Measurements from ENCODE around the gene C16orf96.

GRCh38 chr16:4533490-4533889 is 22.6 kb upstream of the C16orf96 start:
- TF ChIP-seq POLR2A (IDR thresholded peaks at IDR 0.05; ENCODE audit: low read depth, low read length), result no peak
- no peak for TF ChIP-seq CTCF (IDR thresholded peaks at IDR 0.05; ENCODE audit: extremely low read depth in 1 of 2, insufficient read depth in 1 of 2, low read depth in 1 of 2, low read length in 2 of 2)
- TF ChIP-seq JUN (IDR thresholded peaks at IDR 0.05; ENCODE audit: borderline replicate concordance, insufficient read depth, insufficient read length, low read depth), result no peak

Measured in endothelial cell of umbilical vein (primary cell).